KOPT-K1 (cell line): ENCODE results near the gene SETBP1.

Experiments used
- H3K27ac ChIP-seq: fragments of 200-600 bp; sonication (generic); 2 replicates; pipeline ENCODE4 v1.5.1; 2016; ENCODE audit warnings: antibody characterized with exemption, mild to moderate bottlenecking, low read depth, low read length; ENCODE audit not compliant: poor library complexity, severe bottlenecking
- H3K36me3 ChIP-seq: fragments of 200-600 bp; sonication (generic); 2 replicates; pipeline ENCODE4 v1.5.1; 2017; ENCODE audit warnings: antibody characterized with exemption, mild to moderate bottlenecking, low read length, moderate library complexity; ENCODE audit not compliant: insufficient read depth
- H3K9me3 ChIP-seq: fragments of 200-600 bp; sonication (generic); 2 replicates; pipeline ENCODE4 v1.5.1; 2017; ENCODE audit warnings: antibody characterized with exemption, low read length, mild to moderate bottlenecking; ENCODE audit not compliant: insufficient read depth, poor library complexity, severe bottlenecking

The SETBP1 gene

DNA sequence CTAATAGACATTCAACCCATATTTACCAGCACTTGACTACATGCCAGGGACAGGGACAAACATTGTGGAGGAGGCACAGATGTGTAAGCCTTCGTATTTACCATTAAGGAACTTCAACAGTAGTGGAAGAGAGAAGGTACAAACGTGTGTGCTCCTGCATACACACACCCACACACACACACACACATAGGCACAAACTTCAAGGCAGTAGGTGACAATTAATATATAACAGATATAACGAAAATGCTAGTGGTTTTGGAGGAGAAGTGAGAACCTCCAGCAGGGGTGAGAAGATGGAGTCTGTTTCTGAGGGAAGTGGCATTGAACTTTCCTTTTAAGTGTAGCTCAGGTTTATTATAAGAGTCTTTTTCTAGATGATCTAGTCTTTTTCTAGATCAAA is 231.1 kb downstream of the SETBP1 start:
- Histone ChIP-seq H3K27ac (no peak overlapping the region), H3K36me3 (no peaks in the 10 kb centered on the region), H3K9me3 (no peaks in the 10 kb centered on the region)

DNA sequence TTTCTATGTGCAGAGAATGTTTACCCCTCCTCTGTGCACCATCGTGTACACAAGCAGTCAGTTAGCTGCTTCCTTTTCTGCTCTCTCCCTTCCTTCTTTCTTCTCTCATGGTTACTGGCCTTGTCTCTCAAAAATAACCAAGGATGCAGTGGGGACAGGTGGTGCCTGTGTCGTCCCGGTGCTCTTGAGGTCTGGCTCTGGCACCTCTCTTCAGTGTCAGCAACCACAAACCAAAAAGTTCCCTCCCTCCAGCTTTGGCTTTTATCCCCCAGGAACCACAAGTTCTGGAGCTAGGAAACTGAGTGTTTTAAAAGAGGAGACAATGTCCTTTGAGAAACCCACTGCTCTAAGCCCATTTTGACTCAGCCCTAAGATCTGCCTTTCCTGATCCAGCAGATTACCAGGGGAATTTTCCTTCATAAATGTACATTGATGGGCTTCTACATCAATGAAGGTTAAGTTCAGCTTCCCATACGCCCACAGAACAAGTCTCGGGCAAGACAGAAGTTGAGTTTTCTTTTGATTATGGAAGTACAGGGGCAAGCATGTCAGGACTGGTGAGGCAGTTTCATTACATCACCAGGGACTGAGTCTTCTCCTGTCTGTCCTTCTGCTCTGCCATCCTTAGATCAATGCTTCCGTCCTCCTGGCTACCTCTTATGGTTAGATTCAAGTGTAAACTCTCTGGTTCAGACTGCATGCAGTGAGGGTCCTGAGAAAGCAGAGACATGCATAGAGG is 232.2 kb downstream of the SETBP1 start:
- Histone ChIP-seq H3K9me3 (no peaks in the 10 kb centered on the region), H3K27ac (no peak overlapping the region), H3K36me3 (no peaks in the 10 kb centered on the region)

DNA sequence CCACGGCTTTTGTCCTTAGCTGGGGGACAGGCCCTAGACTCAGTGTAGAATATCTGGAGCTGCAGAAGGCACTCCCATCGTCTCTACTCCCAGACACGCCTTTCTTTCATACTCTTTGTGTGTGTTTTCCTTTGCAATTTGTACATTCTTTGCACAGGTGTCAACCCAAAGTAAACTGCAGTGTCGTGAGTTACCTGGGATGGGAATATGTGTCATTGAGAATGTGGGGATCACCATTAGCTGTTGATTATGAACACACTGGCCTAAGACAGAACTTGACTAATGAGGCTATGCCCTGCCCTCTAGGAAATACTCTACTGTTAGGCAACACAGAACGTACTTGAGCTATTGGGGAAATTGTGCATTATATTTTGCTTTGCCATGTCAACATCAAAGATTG is 233.3 kb downstream of the SETBP1 start:
- Histone ChIP-seq H3K27ac (no peak overlapping the region), H3K9me3 (no peaks in the 10 kb centered on the region), H3K36me3 (no peaks in the 10 kb centered on the region)

DNA sequence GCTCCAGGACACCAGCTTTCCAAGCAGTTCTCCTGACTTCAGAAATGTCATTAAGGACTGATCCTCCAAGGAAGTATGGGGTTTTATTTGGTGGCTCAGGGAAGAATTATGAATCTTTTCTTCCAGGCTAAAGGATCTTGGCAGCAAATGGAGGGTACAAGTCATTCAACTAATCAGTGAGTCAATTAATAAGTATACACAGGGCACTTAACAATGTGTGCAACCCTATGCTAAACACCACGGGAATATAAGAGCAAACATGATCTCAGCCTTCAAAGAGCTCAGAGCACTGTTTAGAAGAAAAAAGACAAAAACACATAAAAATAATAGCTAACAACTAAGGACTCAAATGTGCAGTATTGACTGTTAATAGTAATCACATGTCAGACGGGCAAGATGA is 234.5 kb downstream of the SETBP1 start:
- no peaks in the 10 kb centered on the region for H3K9me3 ChIP-seq
- no peak overlapping the region for H3K27ac ChIP-seq
- no peaks in the 10 kb centered on the region for H3K36me3 ChIP-seq

DNA sequence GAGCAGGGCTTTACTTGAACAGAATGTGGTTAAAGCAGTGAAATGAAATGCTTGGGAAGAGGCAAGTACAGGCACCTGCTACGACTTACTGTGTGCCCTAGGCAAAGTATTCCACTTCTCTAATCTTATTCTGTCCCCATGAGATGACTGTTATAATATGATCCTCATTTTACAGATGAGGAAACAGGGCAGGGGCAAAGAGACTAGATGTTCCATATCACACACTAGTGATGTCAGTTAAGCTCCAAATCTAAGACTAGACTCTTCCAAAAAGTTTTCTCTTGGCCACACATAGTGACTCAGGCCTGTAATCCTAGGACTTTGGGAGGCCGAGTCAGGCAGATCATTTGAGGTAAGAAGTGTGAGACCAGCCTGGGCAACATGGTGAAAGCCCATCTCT is 235.0 kb downstream of the SETBP1 start:
- Histone ChIP-seq H3K27ac (no peak overlapping the region), H3K36me3 (no peaks in the 10 kb centered on the region)

DNA sequence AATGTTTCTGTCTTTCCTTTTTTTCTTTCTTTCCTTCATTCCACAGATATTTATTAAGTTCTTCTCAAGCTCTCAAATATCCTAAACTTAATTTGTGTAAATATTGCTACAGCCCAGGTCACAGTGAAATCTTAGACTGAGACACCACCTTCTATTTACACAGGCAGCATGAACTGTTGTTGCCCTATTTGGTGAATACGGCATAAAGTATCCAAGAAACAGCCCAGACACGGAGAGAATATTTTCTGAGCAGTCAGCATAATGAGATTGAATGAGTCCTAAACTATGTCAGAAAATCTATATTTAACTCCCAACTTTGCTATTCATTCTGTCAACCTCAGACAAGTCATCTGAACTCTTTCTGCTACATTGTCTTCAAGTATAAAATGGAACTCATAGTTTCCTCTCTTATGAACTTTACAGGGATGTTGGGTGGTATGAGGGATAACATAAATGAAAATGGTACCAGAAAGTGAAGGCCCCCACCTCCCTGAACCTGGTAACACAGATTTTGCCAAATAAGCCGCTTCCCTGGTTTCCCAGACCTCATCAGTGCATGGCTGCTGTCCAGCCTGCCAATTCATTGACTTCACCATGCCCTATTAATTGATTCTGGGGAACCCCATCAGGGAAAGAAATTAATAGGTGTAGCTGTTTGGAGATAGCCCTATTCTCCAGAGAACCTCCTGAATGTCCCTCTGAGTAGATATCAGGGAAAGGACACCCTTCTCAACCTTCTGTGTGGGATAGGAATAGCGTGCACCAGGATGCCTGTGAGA is 235.9 kb downstream of the SETBP1 start:
- Histone ChIP-seq H3K27ac (no peak overlapping the region), H3K36me3 (no peaks in the 10 kb centered on the region), H3K9me3 (no peaks in the 10 kb centered on the region)

More for the DNA sequence above, 235.0 kb downstream of the SETBP1 start:
- no peaks in the 10 kb centered on the region for H3K9me3 ChIP-seq

DNA sequence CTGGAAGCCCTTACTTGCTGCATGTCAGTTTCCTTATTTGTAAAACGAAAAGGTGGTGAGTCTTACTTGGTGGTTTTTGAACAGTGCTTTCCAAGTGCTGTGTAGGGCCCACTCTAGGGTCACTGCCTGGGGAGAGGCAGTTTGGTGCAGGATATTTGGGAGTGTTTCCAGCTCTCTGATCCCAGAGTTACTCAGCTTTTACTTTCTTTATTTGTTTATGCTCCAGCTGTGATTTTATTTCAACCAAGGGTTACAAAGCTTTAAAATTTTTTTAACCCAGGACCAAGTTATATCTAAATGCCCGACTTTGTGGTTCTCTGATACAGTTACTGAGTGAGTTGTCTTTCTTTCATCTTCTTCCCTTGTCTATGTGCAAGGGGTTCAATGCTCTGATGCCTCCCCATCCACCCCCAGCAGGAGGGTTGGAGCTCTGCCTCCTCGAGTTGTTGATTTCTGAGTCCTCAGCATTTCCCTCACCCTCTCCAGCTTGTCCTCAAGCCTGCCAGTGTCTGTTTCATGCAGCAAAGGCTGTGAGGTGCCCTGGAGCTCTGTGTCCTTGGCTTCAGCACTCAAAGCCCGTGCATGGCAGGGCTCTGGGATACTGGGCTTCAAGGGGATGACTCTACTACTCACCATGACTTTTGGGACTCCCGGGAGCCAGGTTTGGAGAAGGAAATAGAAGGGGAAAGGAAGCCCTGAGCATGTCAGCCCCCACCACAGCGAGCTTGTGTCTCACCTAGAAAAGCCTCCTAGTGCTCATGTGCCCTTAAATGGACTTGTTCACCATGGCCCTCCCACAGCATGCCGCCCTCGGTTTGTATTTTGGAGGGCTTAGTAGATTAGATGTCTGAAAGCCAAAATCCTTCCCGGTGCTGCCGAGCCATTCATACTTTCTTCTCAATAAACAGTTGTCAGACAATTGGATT is 236.8 kb downstream of the SETBP1 start:
- no peaks in the 10 kb centered on the region for H3K36me3 ChIP-seq
- H3K9me3 ChIP-seq, result no peaks in the 10 kb centered on the region
- H3K27ac ChIP-seq, result no peak overlapping the region

DNA sequence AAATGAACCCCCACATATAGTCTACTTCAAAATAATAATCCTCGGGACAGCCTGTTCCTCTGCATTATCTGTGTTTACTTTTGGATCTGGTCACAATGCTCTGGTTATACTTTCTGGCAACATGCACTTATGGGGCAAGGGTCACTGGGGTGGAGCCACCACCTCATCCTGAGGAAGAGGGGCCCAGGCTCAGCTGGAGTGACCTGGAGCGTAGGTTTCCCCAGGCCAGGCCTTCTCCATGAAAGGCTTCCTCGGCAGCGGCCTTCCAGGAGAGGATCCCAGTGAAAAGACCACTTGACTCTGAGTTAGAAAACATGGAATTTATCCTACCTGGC is 237.4 kb downstream of the SETBP1 start:
- Histone ChIP-seq H3K9me3 (no peaks in the 10 kb centered on the region), H3K27ac (no peak overlapping the region), H3K36me3 (no peaks in the 10 kb centered on the region)

DNA sequence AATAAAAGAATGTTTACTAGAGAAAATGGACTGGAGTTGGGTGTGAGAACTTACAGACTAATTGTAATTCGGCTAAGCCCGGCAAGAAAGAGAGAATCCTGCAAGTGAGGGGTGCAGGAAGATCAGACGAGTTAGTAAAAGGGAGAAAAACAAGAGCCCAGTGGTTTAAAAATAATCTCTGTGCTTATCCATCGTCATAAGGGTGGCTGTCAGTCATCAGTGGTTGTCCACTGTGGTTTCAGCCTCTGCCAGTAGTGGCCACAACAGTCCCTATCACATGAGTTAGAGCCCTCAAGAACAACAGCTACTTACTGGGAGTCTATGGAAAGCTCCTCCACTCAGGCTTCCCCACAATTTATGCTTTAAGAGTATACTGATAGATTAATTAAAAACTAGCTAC is 239.8 kb downstream of the SETBP1 start:
- H3K9me3 ChIP-seq, result no peaks in the 10 kb centered on the region
- no peak overlapping the region for H3K27ac ChIP-seq
- H3K36me3 ChIP-seq, result no peaks in the 10 kb centered on the region

DNA sequence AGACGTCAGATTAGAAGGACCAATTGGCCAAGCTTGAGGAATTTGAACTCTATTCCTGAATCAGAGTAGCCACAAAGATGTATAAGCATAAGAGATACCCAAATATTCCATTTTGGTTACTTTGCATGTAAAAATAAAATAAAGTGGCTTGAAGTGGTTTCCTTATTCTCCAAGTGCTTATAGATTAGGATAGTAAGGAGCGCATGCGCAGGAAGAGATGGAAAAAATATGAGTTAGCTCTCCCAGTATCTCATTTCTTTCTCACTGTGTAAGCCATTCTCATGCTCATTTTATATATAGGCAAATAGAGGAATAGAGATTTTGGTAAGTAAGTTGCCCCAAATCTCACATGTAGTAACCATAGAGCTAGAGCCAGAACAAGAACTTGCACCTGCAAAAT is 241.3 kb downstream of the SETBP1 start:
- H3K27ac ChIP-seq, result no peak overlapping the region
- no peaks in the 10 kb centered on the region for H3K9me3 ChIP-seq

DNA sequence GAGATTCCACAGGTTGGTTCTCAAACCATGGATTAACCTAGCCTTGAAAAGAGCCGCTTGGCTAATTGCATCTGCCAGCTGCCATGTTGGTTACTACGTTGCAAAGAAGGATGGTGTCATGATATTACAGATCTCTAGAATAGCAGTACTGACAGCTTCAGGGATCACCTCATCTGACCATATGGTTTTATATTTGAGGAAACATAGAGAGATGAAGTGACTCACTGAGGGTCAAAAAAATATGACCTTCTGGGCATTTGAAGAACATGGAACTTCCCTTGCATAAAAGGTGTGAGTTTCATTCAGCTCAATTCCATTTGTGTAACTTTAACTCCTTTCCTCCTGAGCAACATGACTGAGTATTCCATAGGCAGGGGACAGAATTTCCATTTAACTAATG is 242.3 kb downstream of the SETBP1 start:
- Histone ChIP-seq H3K9me3 (no peaks in the 10 kb centered on the region), H3K36me3 (no peaks in the 10 kb centered on the region), H3K27ac (no peak overlapping the region)

More for the DNA sequence above, 241.3 kb downstream of the SETBP1 start:
- H3K36me3 ChIP-seq, result no peaks in the 10 kb centered on the region

DNA sequence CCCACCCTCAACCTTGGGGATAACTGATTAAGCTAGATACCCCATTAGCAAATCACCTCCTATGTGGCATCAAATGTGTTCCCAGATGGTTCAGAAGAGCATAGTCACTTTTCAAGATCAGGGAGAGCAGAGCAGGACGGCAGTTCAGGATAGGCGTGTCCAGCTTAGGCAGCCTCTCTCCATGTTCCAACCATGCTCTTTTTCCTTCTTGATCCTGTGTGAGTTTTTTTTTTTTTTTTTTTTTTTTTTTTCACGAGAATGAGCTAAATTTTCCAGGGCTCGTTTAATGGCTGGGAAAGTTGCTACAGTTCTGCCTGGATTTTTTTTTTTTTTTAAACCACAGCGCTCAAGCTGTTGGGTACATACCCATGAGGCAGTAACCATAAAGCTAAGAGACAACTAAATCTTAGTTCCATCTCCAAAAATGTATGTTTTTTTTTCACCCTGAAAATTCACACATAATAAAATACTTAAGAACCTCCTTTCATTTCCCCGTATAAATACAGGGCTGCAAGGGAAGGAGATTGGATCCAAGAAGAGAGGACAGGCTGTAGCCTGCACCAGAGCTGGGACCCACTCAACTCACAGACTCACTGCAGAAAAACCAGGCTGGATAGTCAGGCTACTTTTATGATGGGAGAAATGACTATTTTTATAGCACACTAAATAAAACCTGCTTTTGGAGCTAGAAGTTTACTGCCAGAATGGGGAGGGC is 244.3 kb downstream of the SETBP1 start:
- H3K36me3 ChIP-seq, result no peaks in the 10 kb centered on the region

DNA sequence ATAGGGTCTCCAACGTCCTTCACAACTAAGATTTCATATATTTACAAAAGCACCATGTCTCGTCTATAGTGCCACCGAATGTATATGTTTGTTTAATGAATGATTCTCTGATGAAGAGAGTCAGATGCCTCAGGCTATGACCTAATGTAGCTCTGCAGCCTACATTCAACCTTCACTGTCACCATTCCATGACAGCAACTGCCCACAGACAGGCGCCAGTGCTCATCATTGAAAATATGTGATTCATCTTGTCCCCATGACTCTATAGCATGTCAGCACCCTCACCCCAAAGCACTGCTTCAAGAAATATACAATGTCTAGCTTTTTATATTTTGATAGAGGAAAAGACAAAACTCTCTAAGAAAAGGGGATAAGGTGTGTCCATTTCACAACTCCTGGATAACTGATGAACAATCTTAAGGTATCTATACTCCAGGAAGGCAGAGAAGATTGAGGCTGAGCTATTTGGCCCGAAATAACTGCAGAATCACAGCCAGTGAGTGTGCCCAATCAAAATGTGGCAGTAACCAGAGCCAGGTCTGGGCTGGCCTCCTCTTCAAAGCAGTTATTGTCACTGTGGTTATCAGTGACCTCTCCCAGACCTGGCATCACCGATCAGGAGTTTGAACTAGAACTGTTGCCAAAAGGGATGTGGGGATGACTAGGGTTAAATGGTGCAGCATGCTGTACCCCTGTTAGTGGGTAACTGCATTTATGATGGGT is 246.6 kb downstream of the SETBP1 start:
- Histone ChIP-seq H3K27ac (no peak overlapping the region), H3K36me3 (no peaks in the 10 kb centered on the region), H3K9me3 (no peaks in the 10 kb centered on the region)

More for the DNA sequence above, 244.3 kb downstream of the SETBP1 start:
- Histone ChIP-seq H3K27ac (no peak overlapping the region), H3K9me3 (no peaks in the 10 kb centered on the region)

DNA sequence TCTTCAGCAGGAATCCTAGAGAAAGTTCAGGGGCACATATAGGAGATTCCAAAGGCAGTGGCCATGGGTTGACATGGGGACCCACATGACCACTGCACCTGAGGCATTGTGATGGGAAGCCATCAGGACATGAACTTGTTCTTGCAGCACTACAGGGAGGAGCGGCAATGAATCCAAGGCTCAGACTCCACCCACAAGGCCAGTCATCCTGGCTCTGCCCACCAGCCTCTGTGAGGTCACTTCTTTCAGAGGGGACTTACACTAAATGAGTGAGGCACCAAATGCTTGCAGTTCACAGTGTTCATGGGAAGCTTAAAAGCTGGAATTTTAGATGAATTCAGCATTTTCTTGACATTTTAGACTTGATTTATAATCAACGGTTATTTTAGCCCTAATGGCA is 254.2 kb downstream of the SETBP1 start:
- H3K36me3 ChIP-seq, result no peaks in the 10 kb centered on the region
- no peak overlapping the region for H3K27ac ChIP-seq
- H3K9me3 ChIP-seq, result no peaks in the 10 kb centered on the region
